Activated naive CD8-positive, alpha-beta T cell treated with anti-CD3 and anti-CD28 coated beads, Interleukin-2, amount 50 U/mL, for 24 hours (primary cell): ENCODE results near the gene FGF10.

ENCODE experiments used
- ATAC-seq: fragments of 150-1000 bp; cut with Tn5 transposase; one replicate; pipeline ENCODE4 v1.10.0; 2021
- DNase-seq: peaks from one replicate; pipeline ENCODE4 v3.0.0; 2021
- H3K27ac Mint-ChIP-seq: one replicate; pipeline ENCODE4 v1.8.0; 2021; ENCODE audit warnings: mild to moderate bottlenecking, mixed read lengths
- H3K27me3 Mint-ChIP-seq: one replicate; pipeline ENCODE4 v1.8.0; 2021; ENCODE audit warnings: mixed read lengths
- H3K36me3 Mint-ChIP-seq: one replicate; pipeline ENCODE4 v1.8.0; 2021; ENCODE audit warnings: low read depth, mixed read lengths
- H3K4me1 Mint-ChIP-seq: one replicate; pipeline ENCODE4 v1.8.0; 2021; ENCODE audit warnings: mixed read lengths
- H3K4me3 Mint-ChIP-seq: one replicate; pipeline ENCODE4 v1.8.0; 2021; ENCODE audit warnings: mild to moderate bottlenecking, moderate library complexity, mixed read lengths
- H3K9me3 Mint-ChIP-seq: one replicate; pipeline ENCODE4 v1.8.0; 2021; ENCODE audit warnings: mixed read lengths

FGF10 gene

GRCh38 chr5:44389090-44389822, at the start of gene FGF10:
FGF10 (minus strand) TSS chr5:44389420; CDS start chr5:44388682, 738 bp downstream.
- DNase-seq: no peak
- Mint-ChIP-seq H3K4me3 (peak within 1 kb of the TSS; percentile 26), H3K9me3 (no peaks in the 10 kb centered on the region), H3K36me3 (no peaks in the 10 kb centered on the region), H3K27me3 (peaks cover 43% of the 10 kb centered on the region), H3K4me1 (peaks cover 8% of the 10 kb centered on the region), H3K27ac (no peak within 1 kb of the TSS)
- no peak for ATAC-seq

GRCh38 chr5:44426944-44427343, 37.7 kb upstream of the FGF10 start:
- H3K27me3 Mint-ChIP-seq: no peaks in the 10 kb centered on the region
- ATAC-seq (no peak), DNase-seq (no peak)
- H3K36me3 Mint-ChIP-seq: no peaks in the 10 kb centered on the region
- H3K27ac Mint-ChIP-seq: no peak overlapping the region
- peaks cover 10% of the 10 kb centered on the region for H3K9me3 Mint-ChIP-seq
- no peak overlapping the region for H3K4me3 Mint-ChIP-seq
- no peaks in the 10 kb centered on the region for H3K4me1 Mint-ChIP-seq

- no peak overlapping the region for H3K4me3 Mint-ChIP-seq
- ATAC-seq (no peak), DNase-seq (no peak)
- no peaks in the 10 kb centered on the region for H3K36me3 Mint-ChIP-seq
- H3K9me3 Mint-ChIP-seq: peaks cover 5% of the 10 kb centered on the region
- no peaks in the 10 kb centered on the region for H3K27me3 Mint-ChIP-seq
- H3K27ac Mint-ChIP-seq: no peak overlapping the region
- no peaks in the 10 kb centered on the region for H3K4me1 Mint-ChIP-seq
Observed at GRCh38 chr5:44412286-44412685, 23.1 kb upstream of the FGF10 start.

- Mint-ChIP-seq H3K27ac (no peak overlapping the region), H3K4me3 (no peak overlapping the region), H3K27me3 (no peaks in the 10 kb centered on the region), H3K9me3 (peaks cover 10% of the 10 kb centered on the region), H3K36me3 (no peaks in the 10 kb centered on the region), H3K4me1 (no peaks in the 10 kb centered on the region)
- ATAC-seq (peak; percentile 43), DNase-seq (no peak)
Observed at GRCh38 chr5:44402084-44402483, 12.9 kb upstream of the FGF10 start.

DNA sequence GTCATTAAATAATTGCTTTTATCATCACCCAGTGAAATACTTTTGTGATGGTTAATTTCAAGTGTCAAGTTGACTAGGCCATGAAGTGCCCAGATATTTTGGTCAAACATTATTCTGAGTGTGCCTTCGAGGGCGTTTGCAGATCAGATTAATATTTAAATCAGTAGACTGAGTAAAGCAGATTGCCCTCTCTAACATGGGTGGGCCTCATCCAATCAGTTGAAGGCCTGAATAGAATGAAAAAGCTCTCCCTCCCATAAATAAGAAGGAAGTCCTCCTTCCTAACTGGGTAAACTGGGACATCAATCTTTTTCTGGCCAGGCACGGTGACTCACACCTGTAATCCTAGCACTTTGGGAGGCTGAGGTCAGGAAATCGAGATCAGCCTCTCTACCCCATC, 12.4 kb upstream of the FGF10 start:
- H3K4me3 Mint-ChIP-seq: no peak overlapping the region
- no peak for ATAC-seq
- H3K27me3 Mint-ChIP-seq: no peaks in the 10 kb centered on the region
- no peak overlapping the region for H3K27ac Mint-ChIP-seq
- no peaks in the 10 kb centered on the region for H3K4me1 Mint-ChIP-seq
- no peaks in the 10 kb centered on the region for H3K36me3 Mint-ChIP-seq
- H3K9me3 Mint-ChIP-seq: peaks cover 6% of the 10 kb centered on the region
- DNase-seq: no peak

GRCh38 chr5:44398382-44398781, 9.2 kb upstream of the FGF10 start:
- H3K36me3 Mint-ChIP-seq: no peaks in the 10 kb centered on the region
- H3K4me3 Mint-ChIP-seq: no peak overlapping the region
- no peak overlapping the region for H3K27ac Mint-ChIP-seq
- no peaks in the 10 kb centered on the region for H3K27me3 Mint-ChIP-seq
- ATAC-seq (no peak), DNase-seq (no peak)
- H3K4me1 Mint-ChIP-seq: no peaks in the 10 kb centered on the region
- peaks cover 4% of the 10 kb centered on the region for H3K9me3 Mint-ChIP-seq

DNA sequence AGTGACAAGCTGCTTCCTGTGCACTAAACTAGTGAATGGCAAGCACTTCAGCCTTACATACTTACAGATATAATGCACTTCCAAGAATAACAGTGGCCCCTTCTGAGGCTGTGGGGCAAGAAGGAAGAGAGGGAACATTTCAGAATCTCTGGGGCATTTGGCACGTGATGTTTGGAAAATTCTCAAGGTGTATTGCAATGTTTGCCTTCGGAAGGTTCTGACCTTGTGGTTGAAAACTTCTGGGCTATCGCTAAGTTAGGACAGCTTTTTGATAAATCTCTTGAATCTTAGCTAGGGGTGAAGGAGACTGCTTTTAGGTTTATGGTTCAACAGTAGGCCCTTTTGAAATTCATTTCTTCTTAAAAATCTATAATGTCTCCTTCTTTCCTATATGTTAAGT, 7.1 kb upstream of the FGF10 start:
- ATAC-seq (no peak), DNase-seq (no peak)
- Mint-ChIP-seq H3K36me3 (no peaks in the 10 kb centered on the region), H3K27ac (no peak overlapping the region), H3K4me3 (no peak overlapping the region), H3K9me3 (no peaks in the 10 kb centered on the region), H3K4me1 (no peaks in the 10 kb centered on the region), H3K27me3 (peaks cover 3% of the 10 kb centered on the region)

DNA sequence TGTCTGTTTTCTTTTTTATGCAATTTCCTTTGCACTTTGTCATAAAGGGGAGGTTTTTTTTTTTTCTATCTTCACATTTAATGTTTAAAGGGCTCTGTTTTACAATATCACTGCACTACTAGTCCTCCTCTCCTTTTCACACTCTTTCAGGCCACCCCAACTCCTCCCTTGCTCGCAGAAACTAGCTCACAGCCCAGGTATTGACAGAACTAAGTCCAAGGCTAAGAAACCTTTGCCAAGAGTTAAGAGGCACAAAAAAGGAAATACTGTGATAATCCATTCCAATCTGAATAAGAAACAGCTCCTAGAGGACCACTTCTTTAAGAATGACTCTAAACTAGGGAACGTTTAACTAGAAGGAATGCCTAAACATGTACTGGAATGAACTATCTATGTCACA, 1.1 kb upstream of the FGF10 start:
- Mint-ChIP-seq H3K4me3 (no peak overlapping the region), H3K4me1 (peaks cover 8% of the 10 kb centered on the region), H3K27ac (no peak overlapping the region), H3K36me3 (no peaks in the 10 kb centered on the region), H3K9me3 (no peaks in the 10 kb centered on the region), H3K27me3 (peaks cover 43% of the 10 kb centered on the region)
- ATAC-seq (no peak), DNase-seq (no peak)

GRCh38 chr5:44389823-44390143, 563 bp upstream of the FGF10 start:
- Mint-ChIP-seq H3K36me3 (no peaks in the 10 kb centered on the region), H3K4me3 (no peak overlapping the region), H3K27ac (no peak overlapping the region), H3K9me3 (no peaks in the 10 kb centered on the region), H3K27me3 (peaks cover 43% of the 10 kb centered on the region), H3K4me1 (peaks cover 8% of the 10 kb centered on the region)
- DNase-seq (no peak), ATAC-seq (peak; percentile 10)

- Mint-ChIP-seq H3K9me3 (no peaks in the 10 kb centered on the region), H3K36me3 (no peaks in the 10 kb centered on the region)
Observed at GRCh38 chr5:44388321-44389089, 715 bp downstream of the FGF10 start.

DNA sequence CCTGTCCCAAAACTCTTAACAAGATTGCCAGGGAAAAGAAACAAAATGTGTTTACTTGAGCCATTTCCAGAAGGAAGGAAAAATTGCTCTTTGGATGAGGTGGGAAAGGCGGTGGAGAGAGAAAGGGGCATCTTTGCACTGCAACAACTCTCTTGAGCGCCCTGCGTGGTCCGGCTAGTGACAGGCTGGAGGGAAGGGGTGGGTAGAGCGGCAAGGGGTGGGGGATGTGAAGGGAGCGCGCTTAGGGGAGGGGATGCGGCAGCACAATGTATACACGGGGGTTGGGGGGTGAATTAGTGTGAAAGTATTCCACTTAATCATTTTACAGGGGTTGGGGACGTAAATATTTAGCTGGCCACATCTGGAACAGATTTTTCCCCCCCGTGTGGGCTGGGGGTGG, 1.3 kb downstream of the FGF10 start:
- H3K27ac Mint-ChIP-seq: no peak overlapping the region
- ATAC-seq (no peak), DNase-seq (no peak)
- H3K36me3 Mint-ChIP-seq: no peaks in the 10 kb centered on the region
- no peaks in the 10 kb centered on the region for H3K9me3 Mint-ChIP-seq
- peaks cover 43% of the 10 kb centered on the region for H3K27me3 Mint-ChIP-seq
- H3K4me3 Mint-ChIP-seq: no peak overlapping the region
- H3K4me1 Mint-ChIP-seq: peaks cover 8% of the 10 kb centered on the region

More at GRCh38 chr5:44388321-44389089, 715 bp downstream of the FGF10 start:
- Mint-ChIP-seq H3K4me3 (no peak overlapping the region), H3K27me3 (peaks cover 43% of the 10 kb centered on the region), H3K4me1 (peaks cover 8% of the 10 kb centered on the region), H3K27ac (no peak overlapping the region)
- no peak for DNase-seq
- ATAC-seq: no peak

DNA sequence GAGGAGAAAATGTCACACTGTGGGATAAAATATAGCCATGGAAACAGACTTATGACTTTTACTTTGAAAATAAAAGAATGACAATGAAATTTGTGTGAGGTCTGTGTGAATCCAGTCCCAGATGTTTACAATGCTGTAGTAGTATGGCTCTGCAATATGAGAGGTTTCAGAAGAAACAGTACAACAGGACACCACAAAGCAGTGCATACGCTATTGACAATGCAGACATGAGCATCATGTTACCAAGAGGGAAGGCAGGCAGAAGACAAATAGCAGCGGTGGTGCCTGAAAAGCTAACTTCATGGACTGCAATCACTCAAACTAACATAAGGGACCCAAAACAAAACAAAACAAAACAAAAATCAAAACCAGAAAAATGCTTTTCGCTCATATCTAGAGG, 1.8 kb downstream of the FGF10 start:
- no peak overlapping the region for H3K4me3 Mint-ChIP-seq
- H3K9me3 Mint-ChIP-seq: no peaks in the 10 kb centered on the region
- H3K36me3 Mint-ChIP-seq: no peaks in the 10 kb centered on the region
- no peak for DNase-seq
- no peak for ATAC-seq
- H3K27me3 Mint-ChIP-seq: peaks cover 43% of the 10 kb centered on the region
- peaks cover 8% of the 10 kb centered on the region for H3K4me1 Mint-ChIP-seq
- no peak overlapping the region for H3K27ac Mint-ChIP-seq

DNA sequence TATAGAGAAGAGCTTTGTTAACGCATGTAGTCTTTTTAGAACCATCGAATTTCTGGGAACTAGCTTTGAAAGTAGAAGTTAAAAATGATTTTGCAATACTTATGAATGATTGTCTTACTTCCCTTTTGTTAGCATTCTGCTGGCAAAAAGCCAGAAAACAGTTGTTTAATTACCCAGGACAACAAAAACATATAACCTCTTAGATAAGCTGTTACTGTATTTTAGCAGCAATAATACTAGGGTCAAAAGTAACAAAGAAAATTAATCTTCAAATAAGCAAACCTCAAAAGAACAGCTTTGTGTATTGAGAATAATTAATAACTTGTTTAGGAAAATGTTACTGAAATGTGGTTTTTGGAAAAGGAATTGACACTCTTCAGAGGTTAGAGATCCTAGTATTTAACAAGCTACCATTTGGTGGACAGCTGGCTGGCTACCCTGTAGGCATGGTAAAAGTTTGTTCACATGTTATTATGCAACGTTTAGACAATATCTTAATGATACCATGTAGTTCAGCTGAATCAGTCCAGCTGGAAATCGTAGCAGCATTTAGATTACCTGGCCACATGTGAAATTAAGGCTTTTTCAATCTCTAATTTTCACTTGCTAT, 3.8 kb downstream of the FGF10 start:
- H3K27ac Mint-ChIP-seq: no peak overlapping the region
- no peak for ATAC-seq
- no peak for DNase-seq
- H3K27me3 Mint-ChIP-seq: peaks cover 35% of the 10 kb centered on the region
- no peak overlapping the region for H3K4me3 Mint-ChIP-seq
- H3K4me1 Mint-ChIP-seq: peaks cover 8% of the 10 kb centered on the region
- H3K9me3 Mint-ChIP-seq: no peaks in the 10 kb centered on the region
- no peaks in the 10 kb centered on the region for H3K36me3 Mint-ChIP-seq

GRCh38 chr5:44384816-44385215, 4.4 kb downstream of the FGF10 start:
- H3K4me3 Mint-ChIP-seq: no peak overlapping the region
- no peaks in the 10 kb centered on the region for H3K36me3 Mint-ChIP-seq
- DNase-seq (no peak), ATAC-seq (no peak)
- H3K27me3 Mint-ChIP-seq: peaks cover 29% of the 10 kb centered on the region
- peaks cover 8% of the 10 kb centered on the region for H3K4me1 Mint-ChIP-seq
- no peaks in the 10 kb centered on the region for H3K9me3 Mint-ChIP-seq
- no peak overlapping the region for H3K27ac Mint-ChIP-seq

- DNase-seq (no peak), ATAC-seq (no peak)
- peaks cover 13% of the 10 kb centered on the region for H3K27me3 Mint-ChIP-seq
- no peak overlapping the region for H3K27ac Mint-ChIP-seq
- no peak overlapping the region for H3K4me3 Mint-ChIP-seq
- no peaks in the 10 kb centered on the region for H3K36me3 Mint-ChIP-seq
- H3K9me3 Mint-ChIP-seq: no peaks in the 10 kb centered on the region
- H3K4me1 Mint-ChIP-seq: no peaks in the 10 kb centered on the region
Observed at GRCh38 chr5:44382894-44383293, 6.3 kb downstream of the FGF10 start.
